Osteoblast (primary cell): Measurements from ENCODE around the gene BCL6B. TPM values are rescaled to one million over a fixed set of nuclear protein-coding genes. Genes with fewer than 3 reads are reported as not detected.
"Not testable (repeated sequence)": the region's sequence is repeated elsewhere in the genome, so short reads cannot be mapped to it uniquely, and the experiment has no call there.

Experiments
- DNase-seq: peaks from one replicate; pipeline ENCODE4 v3.0.0; 2011; ENCODE audit warnings: low spot score, mixed read lengths; ENCODE audit not compliant: insufficient read length; ENCODE audit errors: missing footprints
- H2AFZ ChIP-seq: 2 replicates; pipeline ENCODE4 v1.6.0; 2011; ENCODE audit warnings: mild to moderate bottlenecking, low read length
- H3K27ac ChIP-seq: 2 replicates; pipeline ENCODE4 v1.5.1; 2011; ENCODE audit warnings: mild to moderate bottlenecking, low read depth, low read length, moderate library complexity
- H3K27me3 ChIP-seq: 2 replicates; pipeline ENCODE4 v1.6.0; 2012; ENCODE audit warnings: mild to moderate bottlenecking, control low read depth, inconsistent platforms, low read length, moderate library complexity; ENCODE audit not compliant: insufficient read depth
- H3K36me3 ChIP-seq: 2 replicates; pipeline ENCODE4 v1.5.1; 2011; ENCODE audit warnings: mild to moderate bottlenecking, low read length, control low read depth, moderate library complexity; ENCODE audit not compliant: insufficient read depth
- H3K4me1 ChIP-seq: 2 replicates; pipeline ENCODE4 v1.5.1; 2011; ENCODE audit warnings: mild to moderate bottlenecking, low read length, control low read depth, moderate library complexity; ENCODE audit not compliant: insufficient read depth
- H3K4me2 ChIP-seq: 2 replicates; pipeline ENCODE4 v1.6.0; 2011; ENCODE audit warnings: mild to moderate bottlenecking, low read length; ENCODE audit not compliant: insufficient read depth
- H3K4me3 ChIP-seq: fragments of 200-600 bp; sonication (generic); 3 replicates; pipeline ENCODE4 v1.5.1; 2012; ENCODE audit warnings: mild to moderate bottlenecking, low read length, inconsistent platforms; ENCODE audit not compliant: insufficient read depth
- H3K79me2 ChIP-seq: 2 replicates; pipeline ENCODE4 v1.6.0; 2012; ENCODE audit warnings: mild to moderate bottlenecking, low read length, control low read depth, inconsistent platforms; ENCODE audit not compliant: insufficient read depth
- H3K9me3 ChIP-seq: 2 replicates; pipeline ENCODE4 v1.5.1; 2011; ENCODE audit warnings: low read depth, low read length, control low read depth
- H4K20me1 ChIP-seq: 2 replicates; pipeline ENCODE4 v1.6.0; 2012; ENCODE audit warnings: mild to moderate bottlenecking, low read length, control low read depth; ENCODE audit not compliant: insufficient read depth
- total RNA-seq: library from RNA; depleted of rRNA; stranded (reverse); fragments of >200 nt; gene quantifications from 2 replicates; pipeline ENCODE4 v1.2.3, GENCODE V29; 2012
- TF ChIP-seq, protein P1 (sequence below): IDR thresholded peaks from 2 replicates; pipeline ENCODE4 v1.5.1; 2011; ENCODE audit warnings: mild to moderate bottlenecking, low read depth, low read length, moderate library complexity; ENCODE audit errors: extremely low read depth

The BCL6B gene
- total RNA-seq, 1 donor: not detected

DNA sequence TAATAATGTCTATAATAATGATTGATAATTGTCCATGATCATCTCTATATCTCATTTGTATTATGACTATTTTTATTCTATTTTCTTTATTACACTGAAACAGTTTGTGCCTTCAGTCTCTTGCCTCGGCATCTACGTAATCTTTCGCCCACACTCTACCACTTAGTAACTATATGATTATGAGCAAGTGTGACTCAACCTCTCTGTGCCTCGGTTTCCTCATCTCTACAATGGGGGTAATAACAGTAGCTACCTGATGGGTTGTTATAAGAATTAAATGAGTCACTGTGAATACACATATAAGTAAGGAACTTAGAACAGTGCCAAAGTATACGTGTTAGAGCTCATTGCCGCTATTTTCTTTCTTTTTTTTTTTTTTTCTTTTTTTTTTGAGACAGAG is 24.7 kb downstream of the BCL6B start:
- Histone ChIP-seq H3K4me2 (no peak overlapping the region), H3K27me3 (peaks cover 39% of the 10 kb centered on the region), H3K27ac (no peak overlapping the region), H3K9me3 (no peaks in the 10 kb centered on the region), H3K4me1 (peaks cover 11% of the 10 kb centered on the region), H2AFZ (no peak overlapping the region), H3K36me3 (no peaks in the 10 kb centered on the region), H3K4me3 (no peak overlapping the region), H4K20me1 (no peaks in the 10 kb centered on the region), H3K79me2 (no peaks in the 10 kb centered on the region)
- peak; percentile 37 for DNase-seq
- TF ChIP-seq, protein P1, sequence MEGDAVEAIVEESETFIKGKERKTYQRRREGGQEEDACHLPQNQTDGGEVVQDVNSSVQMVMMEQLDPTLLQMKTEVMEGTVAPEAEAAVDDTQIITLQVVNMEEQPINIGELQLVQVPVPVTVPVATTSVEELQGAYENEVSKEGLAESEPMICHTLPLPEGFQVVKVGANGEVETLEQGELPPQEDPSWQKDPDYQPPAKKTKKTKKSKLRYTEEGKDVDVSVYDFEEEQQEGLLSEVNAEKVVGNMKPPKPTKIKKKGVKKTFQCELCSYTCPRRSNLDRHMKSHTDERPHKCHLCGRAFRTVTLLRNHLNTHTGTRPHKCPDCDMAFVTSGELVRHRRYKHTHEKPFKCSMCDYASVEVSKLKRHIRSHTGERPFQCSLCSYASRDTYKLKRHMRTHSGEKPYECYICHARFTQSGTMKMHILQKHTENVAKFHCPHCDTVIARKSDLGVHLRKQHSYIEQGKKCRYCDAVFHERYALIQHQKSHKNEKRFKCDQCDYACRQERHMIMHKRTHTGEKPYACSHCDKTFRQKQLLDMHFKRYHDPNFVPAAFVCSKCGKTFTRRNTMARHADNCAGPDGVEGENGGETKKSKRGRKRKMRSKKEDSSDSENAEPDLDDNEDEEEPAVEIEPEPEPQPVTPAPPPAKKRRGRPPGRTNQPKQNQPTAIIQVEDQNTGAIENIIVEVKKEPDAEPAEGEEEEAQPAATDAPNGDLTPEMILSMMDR: no peak

DNA sequence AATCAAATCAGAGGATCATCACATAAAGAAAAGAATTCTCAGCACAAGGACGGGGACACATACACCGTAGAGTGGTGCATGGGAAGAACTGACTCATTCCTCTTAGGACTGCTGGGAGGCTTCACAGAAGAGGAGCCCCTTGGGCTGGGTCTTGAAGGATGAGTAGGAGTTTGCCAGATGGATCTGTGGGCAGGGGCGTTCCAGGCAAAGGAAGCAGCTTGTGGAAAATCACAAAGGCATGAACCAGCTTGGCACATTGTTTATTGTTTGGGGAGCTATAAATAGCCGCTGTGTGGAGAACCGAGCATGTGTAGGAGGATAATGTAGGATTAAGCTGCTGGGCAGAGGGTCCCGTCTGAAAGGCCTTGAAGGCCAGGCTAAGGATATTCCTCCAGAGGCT is 26.1 kb downstream of the BCL6B start:
- DNase-seq: no peak
- no peak overlapping the region for H3K4me2 ChIP-seq

DNA sequence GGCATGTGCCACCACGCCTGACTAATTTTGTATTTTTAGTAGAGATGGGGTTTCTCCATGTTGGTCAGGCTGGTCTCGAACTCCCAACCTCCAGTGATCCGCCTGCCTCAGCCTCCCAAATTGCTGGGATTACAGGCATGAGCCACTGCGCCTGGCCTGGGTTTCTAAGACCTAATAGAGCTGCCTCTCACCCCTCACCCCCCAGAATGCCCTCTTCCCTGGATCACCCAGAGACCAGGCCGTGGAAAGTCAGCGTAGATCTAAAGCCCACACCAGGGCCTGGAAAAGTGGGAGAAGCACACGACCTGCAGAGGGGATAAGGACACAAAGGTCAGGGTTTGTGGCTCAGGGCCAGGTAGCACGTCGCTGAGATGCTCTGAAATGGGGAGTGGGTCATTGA is 27.7 kb downstream of the BCL6B start:
- H3K9me3 ChIP-seq, H3K4me3 ChIP-seq, H3K36me3 ChIP-seq, H3K4me1 ChIP-seq, H3K79me2 ChIP-seq, H4K20me1 ChIP-seq, H2AFZ ChIP-seq, DNase-seq, H3K4me2 ChIP-seq, H3K27ac ChIP-seq: not testable (repeated sequence)
- peaks cover 26% of the 10 kb centered on the region for H3K27me3 ChIP-seq

More for the DNA sequence above, 26.1 kb downstream of the BCL6B start:
- H3K4me3 ChIP-seq: no peak overlapping the region
- TF ChIP-seq, protein P1: no peak
- no peak overlapping the region for H2AFZ ChIP-seq
- peaks cover 33% of the 10 kb centered on the region for H3K27me3 ChIP-seq
- no peak overlapping the region for H3K27ac ChIP-seq
- H3K79me2 ChIP-seq: no peaks in the 10 kb centered on the region
- H3K9me3 ChIP-seq: no peaks in the 10 kb centered on the region
- peaks cover 2% of the 10 kb centered on the region for H3K4me1 ChIP-seq
- no peaks in the 10 kb centered on the region for H3K36me3 ChIP-seq
- H4K20me1 ChIP-seq: no peaks in the 10 kb centered on the region

DNA sequence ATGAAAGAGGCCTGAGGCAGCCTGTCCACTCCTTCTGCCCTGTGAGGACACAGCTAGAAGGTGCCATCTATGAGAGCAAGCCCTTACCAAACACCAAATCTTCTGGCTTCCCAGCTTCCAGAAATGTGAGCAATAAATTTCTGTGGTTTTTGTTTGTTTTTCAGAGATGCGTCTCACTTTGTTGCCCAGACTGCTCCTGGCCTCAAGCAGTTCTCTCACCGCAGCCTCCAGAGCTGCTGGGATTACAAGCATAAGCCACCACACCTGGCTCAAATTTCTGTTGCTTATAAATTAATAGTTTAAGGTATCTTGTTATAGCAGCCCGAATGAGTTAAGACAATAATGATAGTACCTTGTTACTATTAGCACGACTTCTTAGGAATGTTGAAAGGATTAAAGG is 33.5 kb downstream of the BCL6B start:
- Histone ChIP-seq H3K4me1 (peaks cover 12% of the 10 kb centered on the region), H3K36me3 (no peaks in the 10 kb centered on the region), H3K9me3 (no peaks in the 10 kb centered on the region), H2AFZ (no peak overlapping the region), H3K4me2 (no peak overlapping the region), H3K27me3 (peaks cover 14% of the 10 kb centered on the region), H3K4me3 (no peak overlapping the region), H4K20me1 (no peaks in the 10 kb centered on the region), H3K79me2 (no peaks in the 10 kb centered on the region), H3K27ac (no peak overlapping the region)
- TF ChIP-seq, protein P1: no peak
- DNase-seq: no peak
